Body of pancreas (tissue), 4 donors: ENCODE results near the gene RAB40AL. TPM values are rescaled to one million over a fixed set of nuclear protein-coding genes. Genes with fewer than 3 reads are reported as not detected.
"Not testable (repeated sequence)": the region's sequence is repeated elsewhere in the genome, so short reads cannot be mapped to it uniquely, and the experiment has no call there.

Experiments used
- ATAC-seq: fragments of 150-250 bp; one replicate; pipeline ENCODE4 v1.9.1; 2016
- DNase-seq, 4 donors: peaks; one replicate each; pipeline ENCODE4 v3.0.0-alpha.2; 2019
- H3K27ac ChIP-seq, 4 donors: fragments of 200-600 bp; sonication (generic); 1 replicate in 3 of 4; 2 replicates in 1 of 4; pipeline versions ENCODE4 v1.5.1 to v1.6.1; 2016 to 2019; ENCODE audit warnings: mild to moderate bottlenecking in 1 of 4, mixed read lengths in 1 of 4, moderate library complexity in 1 of 4
- H3K27me3 ChIP-seq, 2 donors: fragments of 200-600 bp; sonication (generic); one replicate each; pipeline ENCODE4 v1.6.0; 2016; ENCODE audit warnings: mild to moderate bottlenecking in 1 of 2
- H3K36me3 ChIP-seq, 2 donors: fragments of 200-600 bp; sonication (generic); replicated peaks in 1 of 2; 2 replicates each; pipeline ENCODE4 v1.5.1; 2016; ENCODE audit warnings: low read depth in 2 of 2; ENCODE audit not compliant: insufficient read depth in 1 of 2
- H3K4me1 ChIP-seq: fragments of 200-600 bp; sonication (generic); one replicate; pipeline ENCODE4 v1.6.0; 2016
- H3K4me3 ChIP-seq, 2 donors: fragments of 200-600 bp; sonication (generic); 1 replicate in 1 of 2; 2 replicates in 1 of 2; pipeline ENCODE4 v1.5.1; 2016 to 2019
- H3K9me3 ChIP-seq, 3 donors: fragments of 200-600 bp; sonication (generic); 1 replicate in 2 of 3; 2 replicates in 1 of 3; pipeline ENCODE4 v1.5.1; 2016
- POLR2A ChIP-seq, 3 donors: fragments of 450-650 bp; IDR thresholded peaks; one replicate each; pipeline ENCODE4 v1.6.1; 2016; ENCODE audit warnings: antibody characterized with exemption in 3 of 3, mild to moderate bottlenecking in 2 of 3
- WGBS, 2 donors: methylation state at CpG; one replicate each; pipeline ENCODE4 v1.1.5; 2017; 5-methylcytosine and 5-hydroxymethylcytosine counted together
- intact Hi-C: fragments of 100-400 bp; cut with DNase I; formaldehyde crosslinking; loops from one replicate; pipeline ENCODE4 v1.15.1; 2023
- total RNA-seq, 2 donors: library from RNA; depleted of rRNA; stranded (reverse); fragments of >200 nt; gene quantifications; one replicate each; pipeline ENCODE4 v1.1.0, GENCODE V29; 2016
- TF ChIP-seq, protein P1 (sequence below), 7 experiments: fragments of 450-650 bp in 4 of 7; fragments of 200-600 bp in 3 of 7; sonication (generic) in 3 of 7; IDR thresholded peaks; one replicate each; pipeline ENCODE4 v1.5.1; 2016 to 2019; ENCODE audit warnings: antibody characterized with exemption in 7 of 7

RAB40AL gene, protein sequence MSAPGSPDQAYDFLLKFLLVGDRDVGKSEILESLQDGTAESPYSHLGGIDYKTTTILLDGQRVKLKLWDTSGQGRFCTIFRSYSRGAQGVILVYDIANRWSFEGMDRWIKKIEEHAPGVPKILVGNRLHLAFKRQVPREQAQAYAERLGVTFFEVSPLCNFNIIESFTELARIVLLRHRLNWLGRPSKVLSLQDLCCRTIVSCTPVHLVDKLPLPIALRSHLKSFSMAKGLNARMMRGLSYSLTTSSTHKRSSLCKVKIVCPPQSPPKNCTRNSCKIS
- 1 to 10 TPM; 1.3 to 8.2 TPM for total RNA-seq

DNA sequence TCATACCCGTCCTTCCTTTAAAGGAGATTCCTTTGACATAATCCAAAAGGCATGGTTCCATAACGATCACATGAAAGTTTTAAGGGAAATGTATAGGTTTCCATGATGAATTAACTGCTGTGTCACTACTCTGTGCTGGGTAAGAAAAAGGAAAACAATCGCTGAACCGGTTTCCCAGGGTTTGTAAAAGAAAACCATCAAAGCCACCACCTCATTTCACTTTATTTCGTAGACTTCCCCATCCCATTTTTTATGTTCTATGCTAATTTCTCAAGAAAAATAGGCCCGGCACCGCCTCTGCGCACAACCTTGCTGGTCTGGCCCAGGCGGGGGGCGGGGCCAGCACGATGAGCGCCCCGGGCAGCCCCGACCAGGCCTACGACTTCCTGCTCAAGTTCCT, at the start of gene RAB40AL:
Gene RAB40AL, plus strand, starts transcription at position 301 of the 400 bp plus-strand sequence. Its CDS starts 47 bp downstream, at position 348.
- H3K4me3 ChIP-seq, H3K4me1 ChIP-seq, intact Hi-C loops, H3K36me3 ChIP-seq, DNase-seq, H3K27ac ChIP-seq, H3K9me3 ChIP-seq, H3K27me3 ChIP-seq, ATAC-seq: not testable (repeated sequence)
- WGBS, 2 donors: 93 to 97% methylated on average over 13 to 15 of the region's 15 CpGs

DNA sequence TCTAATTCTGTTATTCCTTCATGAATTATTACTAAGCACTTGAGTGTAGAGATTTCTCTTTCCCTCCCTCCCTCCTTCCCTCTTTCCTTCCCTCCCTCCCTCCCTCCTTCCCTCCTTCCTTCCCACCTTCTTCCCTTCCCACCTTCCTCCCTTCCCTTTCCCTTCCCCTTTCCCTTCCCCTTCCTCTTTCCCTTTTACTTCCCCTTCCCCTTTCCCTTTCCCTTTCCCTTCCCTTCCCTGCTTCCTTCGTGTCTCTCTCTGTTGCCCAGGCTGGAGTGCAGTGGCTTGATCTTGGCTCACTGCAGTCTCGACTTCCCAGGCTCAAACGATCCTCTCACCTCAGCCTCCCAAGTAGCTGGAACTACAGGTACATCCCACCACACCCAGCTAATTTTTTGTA, 49.4 kb upstream of the RAB40AL start:
- intact Hi-C loops: no loop called here
- Histone ChIP-seq H3K4me3 (no peak overlapping the region), H3K4me1 (no peaks in the 10 kb centered on the region), H3K27me3 (no peaks in the 10 kb centered on the region), H3K9me3 (no peaks in the 10 kb centered on the region), H3K36me3 (no peaks in the 10 kb centered on the region), H3K27ac (no peak overlapping the region)
- TF ChIP-seq, protein P1, sequence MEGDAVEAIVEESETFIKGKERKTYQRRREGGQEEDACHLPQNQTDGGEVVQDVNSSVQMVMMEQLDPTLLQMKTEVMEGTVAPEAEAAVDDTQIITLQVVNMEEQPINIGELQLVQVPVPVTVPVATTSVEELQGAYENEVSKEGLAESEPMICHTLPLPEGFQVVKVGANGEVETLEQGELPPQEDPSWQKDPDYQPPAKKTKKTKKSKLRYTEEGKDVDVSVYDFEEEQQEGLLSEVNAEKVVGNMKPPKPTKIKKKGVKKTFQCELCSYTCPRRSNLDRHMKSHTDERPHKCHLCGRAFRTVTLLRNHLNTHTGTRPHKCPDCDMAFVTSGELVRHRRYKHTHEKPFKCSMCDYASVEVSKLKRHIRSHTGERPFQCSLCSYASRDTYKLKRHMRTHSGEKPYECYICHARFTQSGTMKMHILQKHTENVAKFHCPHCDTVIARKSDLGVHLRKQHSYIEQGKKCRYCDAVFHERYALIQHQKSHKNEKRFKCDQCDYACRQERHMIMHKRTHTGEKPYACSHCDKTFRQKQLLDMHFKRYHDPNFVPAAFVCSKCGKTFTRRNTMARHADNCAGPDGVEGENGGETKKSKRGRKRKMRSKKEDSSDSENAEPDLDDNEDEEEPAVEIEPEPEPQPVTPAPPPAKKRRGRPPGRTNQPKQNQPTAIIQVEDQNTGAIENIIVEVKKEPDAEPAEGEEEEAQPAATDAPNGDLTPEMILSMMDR (IDR thresholded peaks at IDR 0.05): no peak
- TF ChIP-seq POLR2A (IDR thresholded peaks at IDR 0.05): no peak
- 89 to 96% methylated on average over 3 of the region's 3 CpGs for WGBS, 2 donors
- DNase-seq: no peak
- no peak for ATAC-seq

DNA sequence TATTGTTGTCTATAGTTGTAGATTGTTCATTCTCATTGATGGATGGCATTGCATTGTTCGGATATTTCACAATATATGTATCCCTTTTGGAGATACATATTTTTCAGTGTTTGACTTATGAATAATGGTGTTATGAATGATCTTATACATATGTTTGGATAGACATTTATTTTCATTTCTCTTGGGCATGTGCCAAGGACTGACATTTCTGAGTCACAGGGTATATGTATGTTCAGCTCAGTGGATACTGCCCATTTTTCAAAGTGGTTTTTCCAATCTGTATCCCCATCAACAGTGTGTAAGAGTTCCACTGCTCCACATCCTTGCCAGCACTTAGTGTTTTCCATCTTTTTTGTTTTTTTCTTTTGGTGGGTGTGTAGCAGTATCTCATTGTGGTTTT, 45.0 kb upstream of the RAB40AL start:
- ATAC-seq: no peak
- intact Hi-C loops: no loop called here
- H3K4me3 ChIP-seq: no peak overlapping the region
- H3K27me3 ChIP-seq: no peaks in the 10 kb centered on the region
- H3K36me3 ChIP-seq: no peaks in the 10 kb centered on the region
- H3K27ac ChIP-seq: no peak overlapping the region
- no peaks in the 10 kb centered on the region for H3K9me3 ChIP-seq
- 90 to 100% methylated on average over 1 of the region's 1 CpG for WGBS, 2 donors
- DNase-seq: no peak
- TF ChIP-seq, protein P1 (IDR thresholded peaks at IDR 0.05): no peak
- TF ChIP-seq POLR2A (IDR thresholded peaks at IDR 0.05): no peak
- no peaks in the 10 kb centered on the region for H3K4me1 ChIP-seq

DNA sequence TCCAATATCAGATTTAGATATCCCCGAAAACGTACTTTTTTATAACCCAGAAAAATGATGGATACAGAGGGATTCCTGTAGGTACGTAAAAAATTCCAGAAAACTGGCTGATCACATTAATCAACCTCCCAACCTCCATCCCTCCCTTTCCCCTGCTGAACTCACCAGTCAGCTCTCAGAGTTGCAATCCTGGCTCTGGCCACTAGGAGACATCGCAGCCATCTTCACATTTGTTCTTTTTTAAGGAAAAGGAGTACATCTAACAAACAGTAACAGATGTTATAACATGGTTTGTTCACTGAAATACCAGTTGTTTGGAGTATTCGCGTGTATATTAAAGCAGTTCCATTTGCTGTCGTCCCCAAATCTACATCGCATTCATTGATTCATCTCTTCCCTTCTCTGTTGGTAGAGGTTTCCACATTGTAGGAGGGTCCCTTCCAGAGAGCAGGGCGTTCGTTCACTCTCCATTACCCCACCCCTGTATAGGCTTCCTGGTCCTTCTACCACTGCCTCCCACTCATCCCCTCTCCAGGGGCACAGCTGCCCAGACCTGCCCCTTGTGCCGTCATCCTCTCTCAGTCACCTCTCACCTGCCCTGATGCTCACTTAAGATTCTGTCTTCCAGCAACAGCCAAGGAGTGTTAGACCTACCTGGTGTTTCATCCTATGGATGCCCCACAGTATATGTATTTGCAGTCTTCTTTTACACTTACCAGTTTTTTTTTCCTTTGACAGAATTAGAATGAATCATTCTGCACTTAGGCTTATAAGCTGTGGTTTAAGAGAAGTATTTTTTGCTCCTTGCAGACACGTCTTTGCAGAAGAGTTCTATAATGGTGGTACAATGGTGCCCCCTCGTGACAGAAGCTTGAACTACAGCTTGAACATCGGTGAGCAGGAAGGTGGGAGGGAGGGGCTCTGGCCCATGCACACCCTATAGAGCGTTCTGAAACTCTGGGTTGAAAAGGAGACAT, 36.8 kb upstream of the RAB40AL start:
- Histone ChIP-seq H3K36me3 (no peaks in the 10 kb centered on the region), H3K27me3 (no peaks in the 10 kb centered on the region), H3K27ac (no peak overlapping the region), H3K4me3 (no peak overlapping the region), H3K4me1 (no peaks in the 10 kb centered on the region), H3K9me3 (no peaks in the 10 kb centered on the region)
- intact Hi-C loops: no loop called here
- ATAC-seq (peak; percentile 72), DNase-seq (peak; percentile 63 to 84 (median 66))
- TF ChIP-seq, protein P1 (IDR thresholded peaks at IDR 0.05): peak; percentile 32 to 67 (median 48)
- TF ChIP-seq POLR2A (IDR thresholded peaks at IDR 0.05): no peak
- WGBS, 2 donors: 27 to 36% methylated on average over 14 to 15 of the region's 15 CpGs

DNA sequence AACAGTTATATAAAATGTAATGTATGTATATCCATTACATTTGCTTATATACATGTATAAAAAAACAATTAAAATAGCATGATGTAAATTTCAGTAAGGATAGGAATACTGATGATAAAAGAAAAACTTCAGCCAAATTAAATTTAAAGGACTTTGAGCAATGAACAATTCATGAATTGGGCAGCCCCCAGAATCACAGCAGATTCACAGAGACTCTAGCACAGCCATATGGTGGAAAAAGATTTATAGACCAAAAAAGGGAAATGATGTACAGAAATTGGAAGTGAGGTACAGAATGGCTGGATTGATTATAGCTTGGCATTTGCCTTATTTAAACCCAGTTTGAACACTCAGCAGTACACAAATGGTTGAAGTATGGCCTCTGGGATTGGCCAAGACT, 34.7 kb upstream of the RAB40AL start:
- intact Hi-C loops: no loop called here
- no peak for DNase-seq
- no peak overlapping the region for H3K27ac ChIP-seq

More for the DNA sequence above, 34.7 kb upstream of the RAB40AL start:
- Histone ChIP-seq H3K9me3 (no peaks in the 10 kb centered on the region), H3K4me3 (no peak overlapping the region), H3K36me3 (no peaks in the 10 kb centered on the region), H3K27me3 (no peaks in the 10 kb centered on the region), H3K4me1 (no peaks in the 10 kb centered on the region)
- no peak for TF ChIP-seq POLR2A (IDR thresholded peaks at IDR 0.05)
- TF ChIP-seq, protein P1 (IDR thresholded peaks at IDR 0.05): no peak
- ATAC-seq: no peak
